ENCODE results near the gene CMIP. TPM values are rescaled to one million over a fixed set of nuclear protein-coding genes. Genes with fewer than 3 reads are reported as not detected.

CMIP gene
- total RNA-seq, 1 experiment from 2014 or later: 68.0 TPM

GRCh38 chr16:81676883-81677737 is 232.5 kb downstream of the CMIP start:
- no TSS peak for BruUV-seq (replicated peaks)
- peaks cover 4% of the 10 kb centered on the region for H3K36me3 ChIP-seq (ENCODE audit: control insufficient read depth, insufficient read depth, low read length)
- ChIA-PET POLR2A (no interaction called here), CTCF (no interaction called here)
- H3K27me3 ChIP-seq (replicated peaks; ENCODE audit: control insufficient read depth, insufficient read depth, low read length): no peaks in the 10 kb centered on the region
- TF ChIP-seq CTCF (IDR thresholded peaks at IDR 0.05; ENCODE audit: insufficient read depth in 1 of 2, low read depth in 1 of 2, low read length in 1 of 2, severe bottlenecking in 1 of 2, unreplicated experiment in 1 of 2): no peak
- intact Hi-C loops (cut with micrococcal nuclease; ENCODE audit: unreplicated experiment): no loop called here
- peaks cover 43% of the 10 kb centered on the region for H3K36me3 Mint-ChIP-seq (ENCODE audit: insufficient read depth, unreplicated experiment)
- H3K27ac Mint-ChIP-seq (ENCODE audit: unreplicated experiment): no peak overlapping the region
- H3K9me3 Mint-ChIP-seq (ENCODE audit: unreplicated experiment): no peaks in the 10 kb centered on the region
- no peak for DNase-seq
- no peak overlapping the region for H3K4me3 ChIP-seq (ENCODE audit: low read depth, low read length)
- H3K9me3 ChIP-seq: no peaks in the 10 kb centered on the region
- H3K4me1 Mint-ChIP-seq (ENCODE audit: low read depth, unreplicated experiment): no peaks in the 10 kb centered on the region
- no peak overlapping the region for H3K4me3 Mint-ChIP-seq (ENCODE audit: unreplicated experiment)
- no peaks in the 10 kb centered on the region for H3K27me3 Mint-ChIP-seq (ENCODE audit: insufficient read depth, unreplicated experiment)
- no peaks in the 10 kb centered on the region for H3K4me1 ChIP-seq

DNA sequence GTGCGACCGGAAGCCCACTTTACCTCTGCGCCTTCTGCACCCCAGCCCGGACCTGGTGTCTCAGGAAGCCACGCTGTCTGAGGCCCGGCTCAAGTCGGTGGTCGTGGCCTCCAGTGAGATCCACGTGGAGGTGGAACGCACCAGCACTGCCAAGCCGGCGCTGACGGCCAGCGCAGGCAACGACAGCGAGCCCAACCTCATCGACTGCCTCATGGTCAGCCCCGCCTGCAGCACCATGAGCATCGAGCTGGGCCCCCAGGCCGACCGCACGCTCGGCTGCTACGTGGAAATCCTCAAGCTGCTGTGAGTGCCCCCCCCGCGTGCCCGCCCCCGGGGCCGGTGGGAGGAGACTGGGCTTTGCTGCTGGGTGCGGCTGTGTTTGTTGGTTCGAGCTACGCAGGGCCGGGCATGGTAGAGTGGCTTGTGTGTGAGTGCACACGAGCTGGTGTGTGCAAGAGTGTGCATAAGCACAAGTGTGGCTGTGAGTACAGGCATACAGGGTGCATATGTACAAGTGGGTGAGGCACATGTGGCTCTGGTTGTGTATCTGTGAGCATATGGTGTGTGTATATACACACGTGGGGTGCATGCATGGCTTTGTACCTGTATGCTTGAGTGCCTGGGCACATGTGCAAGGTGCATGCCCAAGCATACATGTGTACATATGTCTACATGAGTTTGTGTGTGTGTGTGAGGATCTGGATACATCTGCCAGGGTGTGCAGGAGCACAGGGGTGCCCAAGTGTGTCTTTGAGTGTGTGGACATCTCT is 233.9 kb downstream of the CMIP start:
- Mint-ChIP-seq H3K4me1 (ENCODE audit: low read depth, unreplicated experiment) (no peaks in the 10 kb centered on the region), H3K9me3 (ENCODE audit: unreplicated experiment) (no peaks in the 10 kb centered on the region), H3K4me3 (ENCODE audit: unreplicated experiment) (no peak overlapping the region), H3K27me3 (ENCODE audit: insufficient read depth, unreplicated experiment) (no peaks in the 10 kb centered on the region), H3K36me3 (ENCODE audit: insufficient read depth, unreplicated experiment) (peaks cover 37% of the 10 kb centered on the region), H3K27ac (ENCODE audit: unreplicated experiment) (no peak overlapping the region)
- intact Hi-C loops (cut with micrococcal nuclease; ENCODE audit: unreplicated experiment): no loop called here
- no peaks in the 10 kb centered on the region for H3K27me3 ChIP-seq (replicated peaks; ENCODE audit: control insufficient read depth, insufficient read depth, low read length)
- POLR2A ChIA-PET: no interaction called here
- no peak overlapping the region for H3K4me3 ChIP-seq (ENCODE audit: low read depth, low read length)
- no peaks in the 10 kb centered on the region for H3K9me3 ChIP-seq
- H3K36me3 ChIP-seq (ENCODE audit: control insufficient read depth, insufficient read depth, low read length): peaks cover 4% of the 10 kb centered on the region
- no TSS peak for BruUV-seq (replicated peaks)
- no peaks in the 10 kb centered on the region for H3K4me1 ChIP-seq
- no peak for DNase-seq
- no peak for TF ChIP-seq CTCF (IDR thresholded peaks at IDR 0.05; ENCODE audit: insufficient read depth in 1 of 2, low read depth in 1 of 2, low read length in 1 of 2, severe bottlenecking in 1 of 2, unreplicated experiment in 1 of 2)
- CTCF ChIA-PET: no interaction called here

DNA sequence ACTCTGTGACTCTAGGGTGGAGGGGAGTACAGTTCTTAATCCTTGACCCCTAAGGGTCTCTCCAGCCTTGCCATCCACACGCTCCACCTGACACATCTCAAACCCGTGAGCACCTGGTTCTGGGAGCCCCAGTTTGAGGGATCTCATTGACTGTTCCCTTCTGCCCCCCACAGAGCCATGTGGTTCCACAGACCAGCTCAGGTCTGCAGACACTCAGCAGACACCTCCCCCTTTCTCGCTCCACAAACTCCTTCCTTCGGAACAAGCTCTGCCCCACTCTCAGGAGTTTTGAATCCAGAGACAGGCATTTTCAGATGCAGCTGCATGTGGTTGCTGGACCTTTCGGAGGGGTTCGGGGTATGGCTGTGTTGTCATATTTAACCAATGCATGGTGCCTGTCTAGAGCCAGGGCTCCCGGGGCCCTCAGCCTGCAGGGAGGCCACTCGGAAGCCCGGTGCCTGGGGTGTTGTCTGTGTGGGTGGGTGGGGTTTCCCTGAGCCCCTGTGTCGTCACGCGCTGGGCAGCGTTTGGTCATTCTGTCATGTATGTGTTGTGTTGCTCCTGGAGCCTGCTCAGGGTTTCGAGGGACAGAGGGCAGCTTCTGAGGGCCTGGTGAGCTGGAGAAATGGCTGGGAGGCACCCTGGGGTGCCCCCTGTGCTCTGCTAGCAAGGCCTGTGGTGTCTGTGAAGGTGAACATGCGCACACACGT is 235.3 kb downstream of the CMIP start:
- Mint-ChIP-seq H3K27me3 (ENCODE audit: insufficient read depth, unreplicated experiment) (no peaks in the 10 kb centered on the region), H3K36me3 (ENCODE audit: insufficient read depth, unreplicated experiment) (peaks cover 36% of the 10 kb centered on the region), H3K4me3 (ENCODE audit: unreplicated experiment) (no peak overlapping the region), H3K9me3 (ENCODE audit: unreplicated experiment) (no peaks in the 10 kb centered on the region), H3K4me1 (ENCODE audit: low read depth, unreplicated experiment) (no peaks in the 10 kb centered on the region), H3K27ac (ENCODE audit: unreplicated experiment) (no peak overlapping the region)
- Histone ChIP-seq H3K4me3 (ENCODE audit: low read depth, low read length) (no peak overlapping the region), H3K9me3 (no peaks in the 10 kb centered on the region), H3K36me3 (ENCODE audit: control insufficient read depth, insufficient read depth, low read length) (peaks cover 4% of the 10 kb centered on the region), H3K4me1 (no peaks in the 10 kb centered on the region), H3K27me3 (replicated peaks; ENCODE audit: control insufficient read depth, insufficient read depth, low read length) (no peaks in the 10 kb centered on the region)
- ChIA-PET POLR2A (no interaction called here), CTCF (no interaction called here)
- BruUV-seq (replicated peaks): no TSS peak
- TF ChIP-seq CTCF (IDR thresholded peaks at IDR 0.05; ENCODE audit: insufficient read depth in 1 of 2, low read depth in 1 of 2, low read length in 1 of 2, severe bottlenecking in 1 of 2, unreplicated experiment in 1 of 2): no peak
- intact Hi-C loops (cut with micrococcal nuclease; ENCODE audit: unreplicated experiment): no loop called here
- no peak for DNase-seq
